Measurements from ENCODE around the gene HOXC4.

DNA sequence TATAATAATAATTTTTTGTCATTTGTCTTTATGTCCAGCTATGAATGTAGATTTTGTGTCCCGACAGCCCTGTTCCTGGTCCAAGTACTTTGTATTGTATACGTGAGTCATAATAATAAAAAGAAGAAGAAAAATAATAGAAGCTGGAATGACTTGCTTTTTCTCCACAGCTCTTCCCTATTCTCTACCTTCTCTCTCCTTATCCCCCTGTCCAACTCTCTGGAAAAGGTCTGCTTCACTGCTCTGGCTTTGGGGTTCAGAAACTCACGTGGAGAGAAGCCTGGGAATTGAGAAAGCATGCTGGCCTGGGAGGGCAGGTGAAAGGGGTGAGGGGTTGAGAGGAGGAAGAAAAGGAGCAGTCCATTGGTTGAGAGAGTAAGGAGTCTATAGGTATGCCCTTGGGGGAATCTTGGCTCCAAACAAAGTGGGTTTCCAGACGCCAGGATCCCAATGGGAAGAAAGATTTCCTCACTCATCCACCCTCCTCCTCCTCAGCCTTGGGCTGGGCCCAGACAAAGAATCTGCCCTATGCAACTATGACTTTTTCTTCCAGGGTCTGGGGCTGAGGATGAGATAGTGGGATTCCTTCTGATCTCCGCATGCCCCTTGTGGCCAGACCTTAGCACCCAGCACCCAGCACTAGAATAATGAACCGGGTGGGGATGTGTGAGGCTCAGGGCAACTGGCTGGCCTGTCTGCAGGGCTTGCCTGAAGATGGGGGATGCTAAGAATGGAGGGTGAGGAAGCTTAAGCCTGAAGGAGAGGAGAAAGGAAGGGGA lies 40.8 kb upstream of the HOXC4 start:
- no peak for TF ChIP-seq CTCF (IDR thresholded peaks at IDR 0.05; ENCODE audit: extremely low read depth in 1 of 2, insufficient read depth in 1 of 2, low read depth in 1 of 2, low read length in 2 of 2)
- no peak for TF ChIP-seq POLR2AphosphoS5 (IDR thresholded peaks at IDR 0.05; ENCODE audit: insufficient read depth, low read depth, low read length)
- TF ChIP-seq EZH2 (IDR thresholded peaks at IDR 0.05; ENCODE audit: borderline replicate concordance, low read depth, low read length, severe bottlenecking), result no peak
- no peak for TF ChIP-seq POLR2A (IDR thresholded peaks at IDR 0.05; ENCODE audit: low read depth, low read length)
- no peak for TF ChIP-seq JUN (IDR thresholded peaks at IDR 0.05; ENCODE audit: borderline replicate concordance, insufficient read depth, insufficient read length, low read depth)
- TF ChIP-seq, protein P1, sequence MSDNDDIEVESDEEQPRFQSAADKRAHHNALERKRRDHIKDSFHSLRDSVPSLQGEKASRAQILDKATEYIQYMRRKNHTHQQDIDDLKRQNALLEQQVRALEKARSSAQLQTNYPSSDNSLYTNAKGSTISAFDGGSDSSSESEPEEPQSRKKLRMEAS (IDR thresholded peaks at IDR 0.05; ENCODE audit: insufficient read depth, insufficient read length), result no peak
- no peak for TF ChIP-seq MYC (IDR thresholded peaks at IDR 0.05; ENCODE audit: low read depth, low read length)
